SK-N-SH (cell line): ENCODE measurements around the gene RRP8. TPM values are rescaled to one million over a fixed set of nuclear protein-coding genes. Genes with fewer than 3 reads are reported as not detected.
A peak's percentile ranks its signal among the peaks of the same experiment; 100 is the strongest.

Experiments used
- CTCF ChIA-PET: fragments of 300-600, 350-600 bp; formaldehyde crosslinking; extraction: SDS; loops from one replicate; lab custom pipeline; 2021; lab: Yijun Ruan, JAX
- POLR2A ChIA-PET: fragments of 350-600 bp; sonication (Branson Sonifier 250); formaldehyde crosslinking; extraction: SDS; loops from one replicate; lab custom pipeline; 2020; ENCODE audit warnings: antibody characterized with exemption, inconsistent platforms; lab: Yijun Ruan, JAX
- DNase-seq: peaks from one replicate; pipeline ENCODE4 v3.0.0; 2012
- H2AFZ ChIP-seq: fragments of 200-600 bp; sonication (generic); 2 replicates; pipeline ENCODE4 v1.8.1; 2016; ENCODE audit warnings: antibody characterized with exemption, mild to moderate bottlenecking, low read depth
- H3F3A ChIP-seq: fragments of 200-600 bp; sonication (generic); replicated peaks from 2 replicates; pipeline ENCODE3; 2016; ENCODE audit warnings: antibody characterized with exemption, mild to moderate bottlenecking; ENCODE audit not compliant: insufficient read depth
- H3K27ac ChIP-seq, 2 experiments: fragments of 200-500 bp in 1 of 2; fragments of 200-600 bp in 1 of 2; sonication (Bioruptor generic) in 1 of 2; sonication (generic), shearing (Covaris generic) in 1 of 2; 2 replicates each; pipeline versions ENCODE4 v1.5.1 to v1.6.1; 2014 to 2016; ENCODE audit warnings: low read depth in 2 of 2, inconsistent platforms in 1 of 2, low read length in 1 of 2, mild to moderate bottlenecking in 1 of 2, mixed read lengths in 1 of 2
- H3K27me3 ChIP-seq: fragments of 200-600 bp; sonication (generic), shearing (Covaris generic); 2 replicates; pipeline ENCODE4 v1.6.1; 2016; ENCODE audit warnings: mixed run types; ENCODE audit not compliant: insufficient read depth
- H3K36me3 ChIP-seq, 2 experiments: fragments of 200-500 bp in 1 of 2; fragments of 200-600 bp in 1 of 2; sonication (Bioruptor generic) in 1 of 2; sonication (generic) in 1 of 2; replicated peaks in 1 of 2; 2 replicates each; pipeline versions ENCODE3 to v1.5.1; 2014 to 2016; ENCODE audit warnings: low read length in 1 of 2, mild to moderate bottlenecking in 1 of 2; ENCODE audit not compliant: insufficient read depth in 2 of 2, control insufficient read depth in 1 of 2
- H3K4me1 ChIP-seq, 2 experiments: fragments of 200-500 bp in 1 of 2; fragments of 200-600 bp in 1 of 2; sonication (Bioruptor generic) in 1 of 2; sonication (generic), shearing (Covaris generic) in 1 of 2; 2 replicates each; pipeline versions ENCODE4 v1.5.1 to v1.6.1; 2014 to 2016; ENCODE audit warnings: low read depth in 1 of 2, low read length in 1 of 2, mixed run types in 1 of 2; ENCODE audit not compliant: insufficient read depth in 2 of 2, control insufficient read depth in 1 of 2
- H3K4me2 ChIP-seq: fragments of 200-600 bp; sonication (generic), shearing (Covaris generic); 2 replicates; pipeline ENCODE4 v1.6.1; 2017; ENCODE audit warnings: mixed run types
- H3K4me3 ChIP-seq, 2 experiments: fragments of 200-500 bp in 1 of 2; fragments of 200-600 bp in 1 of 2; sonication (Bioruptor generic) in 1 of 2; sonication (generic), shearing (Covaris generic) in 1 of 2; 2 replicates each; pipeline versions ENCODE4 v1.5.1 to v1.8.1; 2014 to 2016; ENCODE audit warnings: low read depth in 2 of 2, inconsistent platforms in 1 of 2, low read length in 1 of 2, mild to moderate bottlenecking in 1 of 2, mixed read lengths in 1 of 2, moderate library complexity in 1 of 2
- H3K79me2 ChIP-seq: fragments of 200-600 bp; sonication (generic); 2 replicates; pipeline ENCODE4 v1.8.1; 2017; ENCODE audit warnings: mild to moderate bottlenecking; ENCODE audit not compliant: insufficient read depth
- H3K9ac ChIP-seq: fragments of 200-600 bp; sonication (generic); 2 replicates; pipeline ENCODE4 v1.6.1; 2017; ENCODE audit warnings: mixed run types
- H3K9me2 ChIP-seq: fragments of 200-600 bp; sonication (generic); 2 replicates; pipeline ENCODE4 v1.6.1; 2017; ENCODE audit warnings: mixed run types
- H3K9me3 ChIP-seq: fragments of 200-600 bp; sonication (generic); 2 replicates; pipeline ENCODE4 v1.6.1; 2017; ENCODE audit warnings: mixed run types, mild to moderate bottlenecking, moderate library complexity
- H4K20me1 ChIP-seq: fragments of 200-600 bp; sonication (generic); 2 replicates; pipeline ENCODE4 v1.6.1; 2017; ENCODE audit warnings: mild to moderate bottlenecking, mixed run types; ENCODE audit not compliant: insufficient read depth
- ELF1 ChIP-seq: IDR thresholded peaks from 2 replicates; pipeline ENCODE4 v1.4.0; 2012
- EP300 ChIP-seq, 2 experiments: IDR thresholded peaks; 2 replicates each; pipeline versions ENCODE4 v1.4.0 to v1.6.1; 2012; ENCODE audit warnings: borderline replicate concordance in 1 of 2, low read depth in 1 of 2, low read length in 1 of 2
- FOSL2 ChIP-seq: IDR thresholded peaks from 2 replicates; pipeline ENCODE4 v1.4.0; 2012; ENCODE audit warnings: low read depth, mild to moderate bottlenecking, moderate library complexity, borderline replicate concordance
- FOXJ3 ChIP-seq: sonication (generic); formaldehyde crosslinking; IDR thresholded peaks from 2 replicates; pipeline ENCODE4 v1.5.1; 2020; ENCODE audit warnings: mild to moderate bottlenecking, missing genetic modification reagents
- FOXM1 ChIP-seq: IDR thresholded peaks from 2 replicates; pipeline ENCODE4 v1.4.0; 2012; ENCODE audit warnings: low read depth, mild to moderate bottlenecking
- MXI1 ChIP-seq: IDR thresholded peaks from 2 replicates; pipeline ENCODE4 v1.6.1; 2012; ENCODE audit warnings: mild to moderate bottlenecking, low read depth, low read length, improper control_type of control experiment
- NRF1 ChIP-seq: IDR thresholded peaks from 2 replicates; pipeline ENCODE4 v1.6.1; 2012; ENCODE audit warnings: low read depth, mild to moderate bottlenecking, low read length
- POLR2AphosphoS5 ChIP-seq: IDR thresholded peaks from 2 replicates; pipeline ENCODE4 v1.6.1; 2012; ENCODE audit warnings: low read depth, low read length
- RAD21 ChIP-seq: IDR thresholded peaks from 2 replicates; pipeline ENCODE4 v1.6.1; 2012; ENCODE audit warnings: mild to moderate bottlenecking, low read length
- RCOR1 ChIP-seq: fragments of 150-350 bp; IDR thresholded peaks from 2 replicates; pipeline ENCODE4 v1.6.1; 2017; ENCODE audit warnings: antibody characterized with exemption, low read length
- RXRA ChIP-seq: IDR thresholded peaks from 2 replicates; pipeline ENCODE4 v1.4.0; 2012; ENCODE audit warnings: low read depth, mild to moderate bottlenecking, borderline replicate concordance
- SMC3 ChIP-seq: IDR thresholded peaks from 2 replicates; pipeline ENCODE4 v1.6.1; 2012; ENCODE audit warnings: low read depth, low read length, improper control_type of control experiment
- TAF1 ChIP-seq: IDR thresholded peaks from 2 replicates; pipeline ENCODE4 v1.6.1; 2012; ENCODE audit warnings: low read depth, mild to moderate bottlenecking, low read length, moderate library complexity, borderline replicate concordance
- YY1 ChIP-seq: IDR thresholded peaks from 2 replicates; pipeline ENCODE4 v1.4.0; 2012; ENCODE audit warnings: low read depth, mild to moderate bottlenecking
- WGBS: methylation state at CpG from one replicate; pipeline ENCODE4 v1.1.6; 2017; ENCODE audit warnings: low lambda C conversion rate; 5-methylcytosine and 5-hydroxymethylcytosine counted together
- polyA plus RNA-seq, 3 experiments: library from polyadenylated mRNA; depleted of rRNA; stranded (reverse); fragments of >200 nt; gene quantifications; 2 replicates each; pipeline ENCODE4 v1.2.3, GENCODE V29; 2012
- TF ChIP-seq, protein P1 (sequence below): IDR thresholded peaks from 2 replicates; pipeline ENCODE4 v1.4.0; 2012; ENCODE audit warnings: low read depth, borderline replicate concordance
- TF ChIP-seq, protein P2 (sequence below): IDR thresholded peaks from 2 replicates; pipeline ENCODE4; 2012
- TF ChIP-seq, protein P3 (sequence below): fragments of 150-350 bp; IDR thresholded peaks from 2 replicates; pipeline ENCODE4 v1.6.1; 2016; ENCODE audit warnings: mild to moderate bottlenecking, low read depth, low read length
- TF ChIP-seq, protein P4 (sequence below): IDR thresholded peaks from 2 replicates; pipeline ENCODE4 v1.6.1; 2012; ENCODE audit warnings: mild to moderate bottlenecking, low read depth, low read length, moderate library complexity

Gene RRP8
- polyA plus RNA-seq, 1 of the 3 experiments (the other 2 are of a cell fraction) = 7.8 TPM

DNA sequence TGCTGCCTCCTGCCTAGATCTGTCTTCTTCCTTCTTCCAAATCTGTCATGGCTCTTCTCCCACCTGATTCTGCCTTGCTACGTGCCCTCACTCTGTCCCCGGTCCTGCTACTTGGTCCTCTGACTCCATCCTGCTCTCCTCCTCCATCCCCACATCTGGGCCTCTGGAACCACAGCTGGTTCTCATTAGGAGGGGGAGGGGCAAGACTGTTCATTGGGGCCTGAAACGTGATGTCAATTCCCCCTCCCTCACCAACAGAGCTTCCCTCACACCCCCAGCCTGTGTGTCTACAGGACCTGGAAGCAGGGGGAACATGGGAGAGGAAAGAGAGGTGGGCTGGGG, 43.1 kb upstream of the RRP8 start (continued):
- TF ChIP-seq, protein P1, sequence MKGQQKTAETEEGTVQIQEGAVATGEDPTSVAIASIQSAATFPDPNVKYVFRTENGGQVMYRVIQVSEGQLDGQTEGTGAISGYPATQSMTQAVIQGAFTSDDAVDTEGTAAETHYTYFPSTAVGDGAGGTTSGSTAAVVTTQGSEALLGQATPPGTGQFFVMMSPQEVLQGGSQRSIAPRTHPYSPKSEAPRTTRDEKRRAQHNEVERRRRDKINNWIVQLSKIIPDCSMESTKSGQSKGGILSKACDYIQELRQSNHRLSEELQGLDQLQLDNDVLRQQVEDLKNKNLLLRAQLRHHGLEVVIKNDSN = no peak
- peak; percentile 87 for TF ChIP-seq FOXJ3
- TF ChIP-seq POLR2AphosphoS5 = peak; percentile 56; the same call in 1 of the 2 replicates
- TF ChIP-seq, protein P2, sequence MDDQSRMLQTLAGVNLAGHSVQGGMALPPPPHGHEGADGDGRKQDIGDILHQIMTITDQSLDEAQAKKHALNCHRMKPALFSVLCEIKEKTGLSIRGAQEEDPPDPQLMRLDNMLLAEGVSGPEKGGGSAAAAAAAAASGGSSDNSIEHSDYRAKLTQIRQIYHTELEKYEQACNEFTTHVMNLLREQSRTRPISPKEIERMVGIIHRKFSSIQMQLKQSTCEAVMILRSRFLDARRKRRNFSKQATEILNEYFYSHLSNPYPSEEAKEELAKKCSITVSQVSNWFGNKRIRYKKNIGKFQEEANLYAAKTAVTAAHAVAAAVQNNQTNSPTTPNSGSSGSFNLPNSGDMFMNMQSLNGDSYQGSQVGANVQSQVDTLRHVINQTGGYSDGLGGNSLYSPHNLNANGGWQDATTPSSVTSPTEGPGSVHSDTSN = no peak
- peak in 1 of 2 experiments; percentile 49; a peak in 2 of 4 replicates for TF ChIP-seq EP300 (IDR thresholded peaks at IDR 0.05; ENCODE audit: borderline replicate concordance in 1 of 2, low read depth in 1 of 2, low read length in 1 of 2)
- TF ChIP-seq RCOR1 = peak; percentile 72; the same call in 1 of the 2 replicates
- no peak for TF ChIP-seq TAF1
- no peak for TF ChIP-seq SMC3
- TF ChIP-seq, protein P3, sequence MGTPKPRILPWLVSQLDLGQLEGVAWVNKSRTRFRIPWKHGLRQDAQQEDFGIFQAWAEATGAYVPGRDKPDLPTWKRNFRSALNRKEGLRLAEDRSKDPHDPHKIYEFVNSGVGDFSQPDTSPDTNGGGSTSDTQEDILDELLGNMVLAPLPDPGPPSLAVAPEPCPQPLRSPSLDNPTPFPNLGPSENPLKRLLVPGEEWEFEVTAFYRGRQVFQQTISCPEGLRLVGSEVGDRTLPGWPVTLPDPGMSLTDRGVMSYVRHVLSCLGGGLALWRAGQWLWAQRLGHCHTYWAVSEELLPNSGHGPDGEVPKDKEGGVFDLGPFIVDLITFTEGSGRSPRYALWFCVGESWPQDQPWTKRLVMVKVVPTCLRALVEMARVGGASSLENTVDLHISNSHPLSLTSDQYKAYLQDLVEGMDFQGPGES = no peak
- no peak for TF ChIP-seq ELF1
- no peak for TF ChIP-seq MXI1
- no peak for TF ChIP-seq RAD21
- TF ChIP-seq, protein P4, sequence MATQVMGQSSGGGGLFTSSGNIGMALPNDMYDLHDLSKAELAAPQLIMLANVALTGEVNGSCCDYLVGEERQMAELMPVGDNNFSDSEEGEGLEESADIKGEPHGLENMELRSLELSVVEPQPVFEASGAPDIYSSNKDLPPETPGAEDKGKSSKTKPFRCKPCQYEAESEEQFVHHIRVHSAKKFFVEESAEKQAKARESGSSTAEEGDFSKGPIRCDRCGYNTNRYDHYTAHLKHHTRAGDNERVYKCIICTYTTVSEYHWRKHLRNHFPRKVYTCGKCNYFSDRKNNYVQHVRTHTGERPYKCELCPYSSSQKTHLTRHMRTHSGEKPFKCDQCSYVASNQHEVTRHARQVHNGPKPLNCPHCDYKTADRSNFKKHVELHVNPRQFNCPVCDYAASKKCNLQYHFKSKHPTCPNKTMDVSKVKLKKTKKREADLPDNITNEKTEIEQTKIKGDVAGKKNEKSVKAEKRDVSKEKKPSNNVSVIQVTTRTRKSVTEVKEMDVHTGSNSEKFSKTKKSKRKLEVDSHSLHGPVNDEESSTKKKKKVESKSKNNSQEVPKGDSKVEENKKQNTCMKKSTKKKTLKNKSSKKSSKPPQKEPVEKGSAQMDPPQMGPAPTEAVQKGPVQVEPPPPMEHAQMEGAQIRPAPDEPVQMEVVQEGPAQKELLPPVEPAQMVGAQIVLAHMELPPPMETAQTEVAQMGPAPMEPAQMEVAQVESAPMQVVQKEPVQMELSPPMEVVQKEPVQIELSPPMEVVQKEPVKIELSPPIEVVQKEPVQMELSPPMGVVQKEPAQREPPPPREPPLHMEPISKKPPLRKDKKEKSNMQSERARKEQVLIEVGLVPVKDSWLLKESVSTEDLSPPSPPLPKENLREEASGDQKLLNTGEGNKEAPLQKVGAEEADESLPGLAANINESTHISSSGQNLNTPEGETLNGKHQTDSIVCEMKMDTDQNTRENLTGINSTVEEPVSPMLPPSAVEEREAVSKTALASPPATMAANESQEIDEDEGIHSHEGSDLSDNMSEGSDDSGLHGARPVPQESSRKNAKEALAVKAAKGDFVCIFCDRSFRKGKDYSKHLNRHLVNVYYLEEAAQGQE = 0 out of 2 replicates have a peak, but pooled peaks have one; percentile 20
- TF ChIP-seq YY1 = no peak
- TF ChIP-seq FOSL2 = no peak

DNA sequence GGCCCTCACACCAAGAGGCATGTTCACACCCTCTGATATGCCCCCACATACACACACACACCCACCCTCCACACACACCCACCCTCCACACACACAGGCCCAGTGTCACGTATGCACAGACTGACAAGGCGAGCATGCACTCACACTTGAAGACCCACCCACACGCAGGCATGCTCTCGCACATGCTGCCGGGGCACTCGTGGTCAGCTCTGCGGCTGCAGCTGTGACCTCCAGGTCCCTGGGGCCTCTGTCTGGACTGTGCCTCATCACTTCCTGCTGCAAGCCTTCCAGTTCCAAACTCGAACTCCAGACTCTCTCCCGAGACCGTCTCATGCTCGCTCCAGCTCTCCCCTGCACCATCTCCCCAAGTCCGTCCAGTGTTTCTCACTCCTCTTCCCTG, 42.7 kb upstream of the RRP8 start:
- WGBS = 52% methylated on average over 11 of the region's 12 CpGs
- no peaks in the 10 kb centered on the region for H3K9me2 ChIP-seq
- H3K36me3 ChIP-seq = no peaks in the 10 kb centered on the region
- no peaks in the 10 kb centered on the region for H3F3A ChIP-seq
- H3K27me3 ChIP-seq = no peaks in the 10 kb centered on the region
- peak overlapping the region; percentile 52; the same call in 1 of the 2 replicates for H3K4me2 ChIP-seq
- no peaks in the 10 kb centered on the region for H3K79me2 ChIP-seq
- TF ChIP-seq RCOR1 = no peak
- no peak for TF ChIP-seq FOXM1
- no peak for TF ChIP-seq RXRA
- peak; percentile 95 for TF ChIP-seq MXI1
- TF ChIP-seq FOSL2 = no peak
- no peak for TF ChIP-seq NRF1
- POLR2A ChIA-PET = interaction anchor here (0.6 to 2.8 kb wide), 8 partner anchors 10 to 227 kb away, joined by 3 to 29 read pairs (median 8); partner anchors contain the start of genes APBB1, DCHS1, MRPL17 and TAF10
- H3K27ac ChIP-seq = peak overlapping the region in 1 of 2 experiments; percentile 98; a peak in 2 of 4 replicates
- H3K9ac ChIP-seq = no peak overlapping the region
- no peak overlapping the region for H2AFZ ChIP-seq
- no peaks in the 10 kb centered on the region for H4K20me1 ChIP-seq
- peaks cover 6 to 40% of the 10 kb centered on the region in 2 experiments; a peak in 2 of 4 replicates for H3K4me1 ChIP-seq
- DNase-seq = no peak
- CTCF ChIA-PET = interaction anchor here (0.6 to 2.2 kb wide), 7 partner anchors 11 to 267 kb away, joined by 3 to 10 read pairs (median 4); partner anchors contain the start of genes DCHS1, MRPL17 and TAF10
- peak overlapping the region in 1 of 2 experiments; percentile 12; a peak in 1 of 4 replicates for H3K4me3 ChIP-seq
- H3K9me3 ChIP-seq = no peaks in the 10 kb centered on the region
